Calu3 (cell line): ENCODE data around the gene ARHGAP15. TPM values are rescaled to one million over a fixed set of nuclear protein-coding genes. Genes with fewer than 3 reads are reported as not detected.
"Not testable (repeated sequence)": the region's sequence is repeated elsewhere in the genome, so short reads cannot be mapped to it uniquely, and the experiment has no call there.

Experiments used
- BruUV-seq: library from RNA; stranded (reverse); fragments of 400-500 nt; replicated peaks from 2 replicates; lab custom pipeline; 2021; lab: Mats Ljungman, UMichigan
- CTCF ChIA-PET: fragments of 300-600 bp; sonication (Branson Sonifier 250); formaldehyde crosslinking; loops from one replicate; lab custom pipeline; 2022; ENCODE audit warnings: antibody characterized with exemption; lab: Charles Lee
- DNase-seq: peaks from one replicate; pipeline ENCODE4 v3.0.0; 2022
- H3K27ac Mint-ChIP-seq: one replicate; pipeline ENCODE4 v1.8.0; 2022; ENCODE audit warnings: mixed read lengths; ENCODE audit not compliant: unreplicated experiment
- H3K27me3 Mint-ChIP-seq: one replicate; pipeline ENCODE4 v1.8.0; 2022; ENCODE audit warnings: mixed read lengths; ENCODE audit not compliant: unreplicated experiment
- H3K36me3 Mint-ChIP-seq: one replicate; pipeline ENCODE4 v1.8.0; 2022; ENCODE audit warnings: mild to moderate bottlenecking, moderate library complexity, mixed read lengths; ENCODE audit not compliant: insufficient read depth, unreplicated experiment
- H3K4me1 Mint-ChIP-seq: one replicate; pipeline ENCODE4 v1.8.0; 2022; ENCODE audit warnings: mild to moderate bottlenecking, low read depth, mixed read lengths; ENCODE audit not compliant: unreplicated experiment
- H3K4me3 Mint-ChIP-seq: one replicate; pipeline ENCODE4 v1.8.0; 2022; ENCODE audit warnings: mild to moderate bottlenecking, low read depth, moderate library complexity, mixed read lengths; ENCODE audit not compliant: unreplicated experiment
- H3K9me3 Mint-ChIP-seq: one replicate; pipeline ENCODE4 v1.8.0; 2022; ENCODE audit warnings: low read depth, mixed read lengths; ENCODE audit not compliant: unreplicated experiment
- intact Hi-C: fragments of 100-400 bp; cut with micrococcal nuclease; formaldehyde crosslinking; loops from one replicate; pipeline ENCODE4 v1.10.0; 2022; ENCODE audit not compliant: unreplicated experiment
- total RNA-seq: library from RNA; stranded (reverse); gene quantifications from 2 replicates; pipeline ENCODE4 v1.2.3, GENCODE V29; 2022
- TF ChIP-seq, protein P1 (sequence below): fragments of 200-600 bp; IDR thresholded peaks from one replicate; pipeline ENCODE4 v1.8.0; 2022; ENCODE audit warnings: antibody characterized with exemption; ENCODE audit not compliant: unreplicated experiment

ARHGAP15 gene
- total RNA-seq, 1 experiment from 2014 or later = not detected

DNA sequence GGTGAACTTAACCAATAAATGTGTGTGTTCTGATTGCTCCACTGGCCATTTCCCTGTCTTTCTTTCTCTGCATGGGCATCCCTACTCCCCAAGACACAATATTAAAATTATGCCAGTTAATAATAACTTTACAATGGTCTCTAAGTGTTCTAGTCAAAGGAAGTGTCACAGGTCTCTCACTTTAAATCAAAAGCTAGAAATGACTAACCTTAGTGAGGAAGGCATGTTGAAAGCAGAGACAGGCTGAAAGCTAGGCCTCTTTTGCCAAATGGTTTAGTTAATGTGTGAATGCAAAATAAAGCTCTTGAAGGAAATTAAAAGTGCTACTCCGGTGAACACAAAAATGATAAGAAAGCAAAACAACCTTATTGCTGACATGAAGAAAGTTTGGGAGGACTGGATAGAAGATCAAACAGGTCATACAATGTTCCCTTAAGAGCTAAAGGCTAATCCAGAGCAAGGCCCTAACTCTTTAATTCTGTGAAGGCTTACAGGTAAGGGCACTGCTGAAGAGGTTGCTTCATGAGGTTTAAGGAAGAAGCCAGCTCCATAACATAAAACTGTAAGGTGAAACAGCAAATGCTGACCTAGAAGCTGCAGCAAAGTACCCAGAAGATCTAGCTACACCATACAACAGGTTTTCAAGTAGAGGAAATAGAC lies 44.0 kb upstream of the ARHGAP15 start:
- no peak for DNase-seq
- H3K4me3 Mint-ChIP-seq = no peak overlapping the region
- CTCF ChIA-PET = no interaction called here
- H3K4me1 Mint-ChIP-seq = no peaks in the 10 kb centered on the region
- H3K9me3 Mint-ChIP-seq = no peaks in the 10 kb centered on the region
- H3K36me3 Mint-ChIP-seq = no peaks in the 10 kb centered on the region
- TF ChIP-seq, protein P1, sequence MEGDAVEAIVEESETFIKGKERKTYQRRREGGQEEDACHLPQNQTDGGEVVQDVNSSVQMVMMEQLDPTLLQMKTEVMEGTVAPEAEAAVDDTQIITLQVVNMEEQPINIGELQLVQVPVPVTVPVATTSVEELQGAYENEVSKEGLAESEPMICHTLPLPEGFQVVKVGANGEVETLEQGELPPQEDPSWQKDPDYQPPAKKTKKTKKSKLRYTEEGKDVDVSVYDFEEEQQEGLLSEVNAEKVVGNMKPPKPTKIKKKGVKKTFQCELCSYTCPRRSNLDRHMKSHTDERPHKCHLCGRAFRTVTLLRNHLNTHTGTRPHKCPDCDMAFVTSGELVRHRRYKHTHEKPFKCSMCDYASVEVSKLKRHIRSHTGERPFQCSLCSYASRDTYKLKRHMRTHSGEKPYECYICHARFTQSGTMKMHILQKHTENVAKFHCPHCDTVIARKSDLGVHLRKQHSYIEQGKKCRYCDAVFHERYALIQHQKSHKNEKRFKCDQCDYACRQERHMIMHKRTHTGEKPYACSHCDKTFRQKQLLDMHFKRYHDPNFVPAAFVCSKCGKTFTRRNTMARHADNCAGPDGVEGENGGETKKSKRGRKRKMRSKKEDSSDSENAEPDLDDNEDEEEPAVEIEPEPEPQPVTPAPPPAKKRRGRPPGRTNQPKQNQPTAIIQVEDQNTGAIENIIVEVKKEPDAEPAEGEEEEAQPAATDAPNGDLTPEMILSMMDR = no peak
- H3K27me3 Mint-ChIP-seq = no peaks in the 10 kb centered on the region
- H3K27ac Mint-ChIP-seq = no peak overlapping the region
- intact Hi-C loops = no loop called here
- BruUV-seq = no TSS peak

DNA sequence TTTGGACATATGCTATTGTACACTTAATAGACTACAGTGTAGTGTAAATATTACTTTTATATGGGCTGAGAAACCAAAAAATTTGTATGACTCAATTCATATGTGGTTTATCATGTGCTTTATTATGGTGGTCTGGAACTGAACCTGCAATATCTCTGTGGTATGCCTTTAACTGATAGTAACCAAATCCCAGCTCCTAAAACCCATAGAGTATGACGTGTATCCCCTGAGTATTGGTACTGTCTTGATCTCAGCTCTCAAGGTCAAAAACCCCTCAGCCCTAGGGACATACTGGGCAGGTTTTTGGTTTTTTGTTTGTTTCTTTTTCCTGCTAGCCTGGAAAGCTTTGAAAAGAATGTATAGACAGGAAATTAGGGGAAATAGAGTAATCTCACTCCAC lies 42.2 kb upstream of the ARHGAP15 start:
- Mint-ChIP-seq H3K9me3 (no peaks in the 10 kb centered on the region), H3K27me3 (no peaks in the 10 kb centered on the region), H3K36me3 (no peaks in the 10 kb centered on the region), H3K27ac (no peak overlapping the region), H3K4me1 (no peaks in the 10 kb centered on the region), H3K4me3 (no peak overlapping the region)
- intact Hi-C loops = no loop called here
- BruUV-seq = no TSS peak
- TF ChIP-seq, protein P1 = no peak
- DNase-seq = no peak
- CTCF ChIA-PET = no interaction called here

DNA sequence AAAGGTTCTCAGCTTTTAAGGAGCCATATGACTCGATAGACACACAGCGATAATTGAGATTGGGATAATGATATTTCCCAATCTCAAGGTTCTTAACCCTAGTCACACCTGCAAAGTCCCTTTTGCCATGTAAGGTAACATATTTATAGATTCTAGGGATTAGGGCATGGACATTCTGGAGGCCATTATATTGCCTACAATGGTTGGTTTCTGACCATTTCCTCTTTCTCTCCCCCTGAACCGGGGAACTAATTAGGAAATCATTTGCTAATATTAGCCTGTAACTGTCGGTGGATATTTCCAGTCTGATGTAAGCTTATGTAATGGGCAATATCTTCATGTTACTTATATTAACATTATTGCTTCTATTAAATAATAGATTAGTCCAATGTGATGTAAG lies 40.8 kb upstream of the ARHGAP15 start:
- H3K4me3 Mint-ChIP-seq = no peak overlapping the region
- CTCF ChIA-PET = no interaction called here
- TF ChIP-seq, protein P1 = no peak
- intact Hi-C loops = no loop called here
- BruUV-seq = no TSS peak
- H3K4me1 Mint-ChIP-seq = no peaks in the 10 kb centered on the region
- H3K27ac Mint-ChIP-seq = no peak overlapping the region
- H3K36me3 Mint-ChIP-seq = no peaks in the 10 kb centered on the region
- DNase-seq = no peak
- no peaks in the 10 kb centered on the region for H3K9me3 Mint-ChIP-seq
- H3K27me3 Mint-ChIP-seq = no peaks in the 10 kb centered on the region

DNA sequence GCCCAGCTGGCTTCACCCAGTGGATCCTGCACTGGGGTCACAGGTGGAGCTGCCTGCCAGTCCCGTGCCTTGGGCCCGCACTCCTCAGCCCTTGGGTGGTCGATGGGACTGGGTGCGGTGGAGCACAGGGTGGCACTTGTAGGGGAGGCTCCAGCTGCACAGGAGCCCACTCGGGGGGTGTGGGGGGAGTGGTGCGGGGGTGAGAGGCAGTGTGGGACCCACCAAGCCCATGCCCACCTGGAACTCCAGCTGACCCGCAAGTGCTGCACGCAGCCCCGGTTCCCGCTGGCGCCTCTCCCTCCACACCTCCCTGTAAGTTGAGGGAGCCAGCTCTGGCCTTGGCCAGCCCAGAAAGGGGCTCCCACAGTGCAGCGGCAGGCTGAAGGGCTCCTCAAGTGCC lies 39.7 kb upstream of the ARHGAP15 start:
- H3K4me3 Mint-ChIP-seq, H3K27me3 Mint-ChIP-seq, DNase-seq, H3K27ac Mint-ChIP-seq, BruUV-seq, H3K9me3 Mint-ChIP-seq, H3K4me1 Mint-ChIP-seq, intact Hi-C loops, H3K36me3 Mint-ChIP-seq, CTCF ChIA-PET: not testable (repeated sequence)

DNA sequence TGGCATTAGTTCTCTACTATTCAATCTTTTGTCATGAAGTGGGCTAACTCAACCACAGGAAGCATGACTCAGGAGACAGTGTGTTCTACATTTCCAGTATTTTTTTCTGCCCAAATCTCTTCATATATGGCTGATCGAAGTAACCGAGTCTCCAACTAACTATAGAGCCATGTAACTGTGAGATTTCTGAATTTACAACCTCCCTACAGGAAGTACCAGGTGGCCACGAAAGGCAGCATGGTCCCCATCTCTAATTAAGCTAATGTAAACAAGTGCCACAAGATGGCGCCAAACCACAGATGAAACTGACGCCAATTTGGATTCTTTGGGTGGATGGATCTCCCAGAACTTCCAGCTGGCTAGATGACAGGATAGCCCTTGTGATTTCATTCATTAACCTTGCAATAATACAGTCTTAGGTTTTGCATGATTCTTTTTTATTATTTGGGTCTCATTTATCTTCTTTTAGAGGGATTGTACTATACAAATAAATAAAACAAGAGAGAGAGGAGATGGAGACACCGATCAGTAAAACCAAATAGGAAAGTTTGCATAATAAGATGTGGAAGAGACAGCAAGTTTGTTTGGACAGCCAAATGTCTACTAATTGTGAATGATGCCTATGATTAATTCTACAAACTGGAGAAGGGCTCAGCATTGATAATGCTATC lies 18.3 kb upstream of the ARHGAP15 start:
- BruUV-seq = no TSS peak
- CTCF ChIA-PET = interaction anchor here (1.0 to 2.6 kb wide), 6 partner anchors 51 to 148 kb away, joined by 3 to 18 read pairs (median 4); no protein-coding TSS in a partner anchor
- TF ChIP-seq, protein P1 = peak; percentile 48
- Mint-ChIP-seq H3K27me3 (no peaks in the 10 kb centered on the region), H3K27ac (no peak overlapping the region), H3K36me3 (no peaks in the 10 kb centered on the region), H3K9me3 (no peaks in the 10 kb centered on the region), H3K4me3 (no peak overlapping the region), H3K4me1 (no peaks in the 10 kb centered on the region)
- peak; percentile 61 for DNase-seq
- intact Hi-C loops = loop anchor here (1.0 kb wide), 2 partner anchors 111 to 148 kb away; no protein-coding TSS in a partner anchor
